Stimulated activated CD8-positive, alpha-beta memory T cell treated with anti-CD3 and anti-CD28 coated beads, Interleukin-7, amount 100 ng/mL, for 1 hour (primary cell): ENCODE data around the gene BRI3.

Source experiments
- DNase-seq, 2 donors: peaks; one replicate each; pipeline ENCODE4 v3.0.0-alpha.2; 2020; ENCODE audit warnings: low read depth in 2 of 2

Gene BRI3

GRCh38 chr7:98286701-98287485 is 5.4 kb downstream of the BRI3 start:
- no peak for DNase-seq

DNA sequence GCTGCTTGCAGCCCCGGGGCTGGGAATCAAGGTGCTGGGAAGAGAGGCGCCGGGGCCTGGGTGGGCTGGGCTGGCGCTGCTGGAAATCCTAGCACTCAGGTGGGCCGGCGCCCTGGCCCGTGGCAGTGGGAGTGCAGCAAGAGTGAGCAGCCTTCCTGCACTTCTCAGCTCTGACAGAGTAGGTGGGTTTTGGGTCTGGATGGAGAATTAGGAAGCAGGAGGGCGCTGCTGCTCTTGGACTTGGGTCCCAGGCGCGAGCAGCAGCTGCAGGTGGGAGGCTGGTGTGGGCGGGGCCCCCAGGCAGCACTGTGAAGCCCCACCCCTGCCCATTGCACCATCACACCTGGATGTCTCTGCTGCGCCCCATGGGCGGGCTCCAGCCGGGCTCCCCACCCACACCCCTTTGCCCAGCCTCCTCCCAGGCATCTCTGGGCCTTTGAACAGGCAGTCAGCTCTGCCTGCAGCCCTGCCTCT is 6.0 kb downstream of the BRI3 start:
- DNase-seq, result no peak

DNA sequence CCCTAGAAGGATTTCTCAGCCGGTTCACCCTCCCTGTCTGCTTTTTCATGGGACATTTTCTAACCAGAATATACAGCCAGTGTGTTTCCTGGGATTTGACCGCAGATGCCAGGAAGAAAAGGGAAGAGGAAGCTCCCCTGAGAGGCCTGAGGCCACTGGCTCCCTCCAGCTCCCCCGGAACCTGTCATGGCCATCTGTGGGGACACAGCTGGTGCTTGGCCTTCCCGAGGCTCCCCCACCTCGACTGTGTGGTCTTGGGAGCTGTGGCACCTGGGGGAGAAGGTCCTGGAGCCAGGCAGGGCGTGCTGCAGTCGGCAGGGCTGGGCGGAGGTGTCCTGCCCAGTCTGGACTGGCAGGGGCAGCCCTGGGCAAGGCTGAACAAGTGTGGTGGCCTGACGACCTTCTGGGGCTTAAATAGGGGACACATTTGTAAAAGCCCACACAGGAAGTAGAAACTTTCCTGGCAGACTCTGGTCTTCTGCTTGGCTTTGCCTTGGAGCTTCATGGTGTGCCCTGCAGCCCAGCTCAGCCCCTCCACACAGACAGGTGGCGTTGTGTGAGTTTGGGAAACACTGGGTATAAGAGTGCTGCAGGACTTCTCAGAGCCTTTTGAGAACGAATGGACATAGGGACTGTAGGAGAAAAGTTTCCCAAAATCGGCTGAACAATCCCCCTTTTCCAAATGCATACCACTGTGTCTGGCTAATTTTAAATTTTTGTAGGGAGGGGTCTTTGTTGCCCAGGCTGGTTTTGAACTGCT is 6.8 kb downstream of the BRI3 start:
- DNase-seq, result no peak

- DNase-seq, result no peak
Measured at GRCh38 chr7:98289333-98289875, 7.9 kb downstream of the BRI3 start.

DNA sequence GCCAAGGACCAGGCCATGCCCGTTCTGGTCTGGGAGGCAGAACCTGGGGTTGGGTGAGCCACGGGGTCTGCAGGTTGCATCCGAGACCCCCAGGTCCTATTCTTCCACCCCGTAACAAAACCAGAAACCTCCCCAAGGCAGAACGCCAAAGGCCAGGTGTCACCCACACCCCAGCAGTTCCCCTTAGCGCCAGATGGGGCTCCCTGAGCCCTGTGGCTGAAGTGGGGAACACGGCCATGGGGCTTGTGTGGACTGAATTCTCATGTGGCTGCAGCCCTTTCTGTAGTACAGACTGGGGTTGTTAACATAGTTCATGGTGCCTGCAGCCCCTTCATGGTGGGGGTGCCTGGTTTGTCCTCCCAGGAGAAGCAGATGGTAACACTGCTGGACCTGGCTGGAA is 10.2 kb downstream of the BRI3 start:
- no peak for DNase-seq

DNA sequence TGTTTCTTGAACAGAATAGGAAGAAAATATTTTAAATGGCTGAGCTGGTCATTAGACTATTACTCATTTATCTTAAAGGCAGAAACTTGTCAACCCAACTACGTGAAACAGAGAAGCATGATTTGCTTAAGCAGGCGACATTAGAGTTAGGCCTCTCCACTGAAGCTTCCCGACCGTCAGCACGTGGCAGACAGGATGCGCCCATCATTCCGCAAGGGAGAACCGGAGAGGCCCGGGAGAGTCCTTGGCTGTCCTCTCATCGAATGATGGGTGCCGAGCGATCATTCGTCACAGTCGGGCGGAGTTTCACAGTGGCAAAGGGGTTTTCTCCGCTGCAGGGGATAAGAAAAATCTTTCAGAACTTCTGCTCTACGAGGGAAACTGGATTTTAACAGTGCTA is 11.8 kb downstream of the BRI3 start:
- no peak for DNase-seq

GRCh38 chr7:98293746-98294145 is 12.3 kb downstream of the BRI3 start:
- no peak for DNase-seq

DNA sequence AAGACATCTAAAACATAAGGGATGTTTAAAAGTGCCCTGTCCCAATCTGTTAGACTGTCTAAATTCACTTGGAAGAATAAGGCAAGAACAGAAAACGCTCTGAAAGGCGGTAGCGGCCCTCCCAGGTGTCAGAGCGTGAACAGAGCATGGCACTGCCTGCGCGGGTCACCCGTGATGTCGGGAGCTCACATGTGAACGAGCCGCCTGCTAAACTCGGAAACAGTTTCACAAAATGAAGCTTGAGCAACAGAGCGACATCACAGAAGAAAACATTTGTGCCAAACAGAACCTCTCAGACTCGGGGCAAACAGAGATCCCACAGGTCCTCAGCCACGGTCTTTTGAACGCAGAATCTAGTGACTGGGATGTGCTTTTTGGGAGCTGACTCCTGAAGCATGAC is 12.8 kb downstream of the BRI3 start:
- no peak for DNase-seq

DNA sequence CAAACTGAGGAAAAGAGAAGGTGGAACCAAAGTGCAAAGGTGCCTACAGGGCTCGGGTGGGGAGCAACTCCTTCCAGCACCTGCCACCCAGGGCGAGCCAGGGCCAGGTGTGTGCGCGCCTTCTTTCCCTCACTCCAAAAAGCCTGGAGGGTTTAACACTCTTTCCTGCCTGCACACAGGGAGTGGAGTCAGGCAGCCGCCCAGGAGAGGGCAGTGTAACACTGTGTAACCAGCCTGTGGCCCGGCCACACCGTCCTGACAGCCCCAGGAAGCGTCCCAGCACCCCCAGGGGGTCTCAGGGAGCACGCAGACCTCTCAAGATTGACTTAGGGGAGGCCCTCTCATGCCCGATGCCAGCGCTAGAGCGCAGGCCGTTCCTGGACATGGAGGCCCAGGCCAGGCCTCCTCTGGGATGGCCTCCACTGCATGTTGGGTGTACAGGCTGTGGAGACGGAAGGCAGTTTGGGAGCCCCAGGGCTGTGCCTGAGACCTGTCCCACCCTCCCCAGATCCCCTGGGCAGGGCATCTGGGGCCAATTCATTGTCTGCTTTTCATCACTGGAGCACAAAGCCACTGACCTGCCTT is 13.4 kb downstream of the BRI3 start:
- DNase-seq, result no peak

- no peak for DNase-seq
Measured at GRCh38 chr7:98295467-98296192, 14.1 kb downstream of the BRI3 start.

DNA sequence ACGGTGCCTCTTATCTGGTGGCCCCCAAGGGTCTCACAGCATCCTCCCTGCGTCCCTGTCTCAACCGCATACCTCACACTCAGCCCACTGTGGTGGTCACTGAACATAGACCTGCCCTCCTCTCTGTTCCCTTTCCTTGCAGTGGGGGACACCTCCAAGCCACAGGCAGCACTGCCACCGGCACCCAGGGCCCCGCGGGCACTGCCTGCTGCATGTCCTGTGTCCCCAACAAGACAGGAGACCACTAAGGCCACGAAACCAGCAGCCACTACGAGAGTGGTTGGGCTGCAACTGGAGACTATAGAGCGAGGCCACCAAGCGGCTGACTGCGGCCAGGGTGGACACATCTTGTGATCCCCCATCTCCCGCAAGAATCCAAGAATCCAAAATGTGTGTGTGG is 15.3 kb downstream of the BRI3 start:
- DNase-seq, result no peak

DNA sequence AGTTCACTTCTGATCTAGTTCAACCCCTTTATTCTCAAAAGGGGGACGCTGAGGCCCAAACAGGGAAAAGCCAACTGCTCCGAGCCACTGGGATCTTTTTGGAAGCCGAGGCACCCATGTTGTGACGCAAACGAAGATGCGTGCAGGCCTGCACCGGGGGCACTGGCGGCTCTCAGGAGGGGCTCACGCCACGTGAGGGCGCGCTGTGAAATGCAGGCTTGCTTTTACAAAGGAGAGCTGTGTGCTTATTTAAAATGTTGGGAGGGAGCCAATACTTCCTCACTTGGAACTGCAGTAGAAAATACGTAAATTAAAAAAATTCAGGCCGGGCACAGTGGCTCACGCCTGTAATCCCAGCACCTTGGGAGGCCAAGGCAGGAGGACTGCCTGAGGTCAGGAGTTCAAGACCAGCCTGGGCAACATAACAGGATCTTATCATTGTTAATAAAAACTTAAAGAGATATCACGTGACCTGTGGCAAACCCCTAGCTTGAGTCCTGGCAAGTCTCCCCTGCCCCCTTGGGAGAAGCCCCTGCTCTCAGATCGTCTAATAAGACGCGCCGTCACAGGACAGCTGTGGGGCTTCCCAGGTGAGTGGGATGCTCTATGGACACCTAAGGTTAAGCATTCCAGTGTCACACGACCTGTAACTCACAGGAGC is 16.3 kb downstream of the BRI3 start:
- no peak for DNase-seq

- DNase-seq, result no peak
Measured at GRCh38 chr7:98300595-98301372, 19.3 kb downstream of the BRI3 start.

DNA sequence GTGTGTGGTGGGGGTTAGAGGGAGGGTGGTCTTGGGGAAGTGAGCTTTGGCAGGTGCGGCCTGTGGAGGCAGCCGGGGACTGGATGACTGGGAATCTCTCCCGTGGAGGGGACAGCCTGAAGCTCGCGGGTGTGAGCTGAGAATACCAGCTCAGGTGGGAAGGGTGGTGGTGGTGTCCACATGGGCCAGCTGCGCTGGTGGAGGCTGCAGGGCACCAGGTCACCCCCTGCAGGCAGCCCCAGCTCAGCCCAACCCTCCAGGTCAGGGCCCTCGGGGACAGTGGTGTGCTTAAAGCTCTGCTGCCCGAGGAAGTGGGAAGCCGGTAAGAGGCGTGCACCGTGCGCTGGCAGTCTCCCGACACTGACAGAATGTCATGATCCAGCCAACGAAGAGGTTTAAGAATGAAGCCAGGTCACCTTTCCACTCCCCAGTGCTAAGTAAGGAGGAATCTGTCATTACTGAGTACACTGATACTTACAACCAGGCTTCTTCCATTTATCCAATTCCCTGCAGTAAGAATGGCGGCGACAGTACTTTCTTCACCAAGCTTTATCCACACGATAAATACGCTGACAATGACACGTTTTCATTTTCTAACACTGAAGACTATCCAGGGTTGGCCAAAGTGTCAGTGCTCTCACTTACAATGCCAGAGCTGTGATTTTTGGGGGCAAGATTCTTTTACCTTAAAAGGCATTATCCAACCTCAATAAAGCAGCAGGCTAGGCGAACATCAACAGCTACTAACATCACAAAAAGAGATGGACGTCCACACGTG is 20.4 kb downstream of the BRI3 start:
- DNase-seq, result no peak

- DNase-seq, result no peak
Measured at GRCh38 chr7:98303176-98303865, 21.8 kb downstream of the BRI3 start.

- no peak for DNase-seq
Measured at GRCh38 chr7:98303906-98304305, 22.4 kb downstream of the BRI3 start.

- no peak for DNase-seq
Measured at GRCh38 chr7:98305951-98306535, 24.6 kb downstream of the BRI3 start.

DNA sequence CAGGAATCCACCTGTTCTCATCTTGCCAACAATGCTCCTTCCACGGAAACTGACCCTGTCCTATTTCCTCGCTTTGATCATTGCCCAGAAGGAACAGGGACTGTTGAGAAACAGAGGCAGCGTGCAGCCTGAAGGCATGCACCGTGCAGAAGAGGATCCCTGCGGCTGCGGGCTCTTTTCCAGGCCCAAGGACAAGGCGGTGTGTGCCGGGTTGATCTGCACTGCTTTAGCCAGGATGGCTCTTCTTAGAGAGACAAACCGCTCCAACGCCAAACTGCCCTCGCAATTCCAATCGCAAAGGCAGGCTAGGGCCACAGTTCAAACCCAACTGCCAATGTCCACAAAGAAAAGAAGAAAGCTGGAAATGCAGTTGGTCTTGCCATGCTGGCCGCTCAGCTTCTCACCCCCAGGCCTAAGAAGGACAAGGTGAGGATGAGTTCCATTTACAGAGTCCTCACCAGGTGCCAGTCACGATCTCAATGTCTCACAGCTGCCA is 26.5 kb downstream of the BRI3 start:
- no peak for DNase-seq

- no peak for DNase-seq
Measured at GRCh38 chr7:98309566-98309965, 28.1 kb downstream of the BRI3 start.
